ENCODE results near the gene MYH15.

The MYH15 gene

GRCh38 chr3:108334701-108335100 is 175.7 kb downstream of the MYH15 start:
- DNase-seq (ENCODE audit: low read depth in 2 of 2), result no peak

GRCh38 chr3:108333961-108334360 is 176.4 kb downstream of the MYH15 start:
- no peak for DNase-seq (ENCODE audit: low read depth in 2 of 2)

GRCh38 chr3:108331792-108332191 is 178.6 kb downstream of the MYH15 start:
- DNase-seq (ENCODE audit: low read depth in 2 of 2), result no peak
